HCEC 1CT (cell line): Measurements from ENCODE around the gene MRAP.

ENCODE experiments used
- DNase-seq: peaks from one replicate; pipeline ENCODE4 v3.0.0-alpha.2; 2017

The MRAP gene

GRCh38 chr21:32328595-32328994 lies 29.9 kb downstream of the MRAP start:
- DNase-seq = peak; percentile 37

GRCh38 chr21:32329331-32329730 lies 30.7 kb downstream of the MRAP start:
- DNase-seq = peak; percentile 11

GRCh38 chr21:32329776-32330175 lies 31.1 kb downstream of the MRAP start:
- DNase-seq = peak; percentile 47

GRCh38 chr21:32330784-32331311 lies 32.2 kb downstream of the MRAP start:
- no peak for DNase-seq

- DNase-seq = no peak
Measured at GRCh38 chr21:32331444-32332305, 33.0 kb downstream of the MRAP start.

- no peak for DNase-seq
Measured at GRCh38 chr21:32332463-32332951, 33.9 kb downstream of the MRAP start.

- DNase-seq = no peak
Measured at GRCh38 chr21:32333953-32334673, 35.5 kb downstream of the MRAP start.

GRCh38 chr21:32334980-32335531 lies 36.4 kb downstream of the MRAP start:
- no peak for DNase-seq

GRCh38 chr21:32335601-32336575 lies 37.2 kb downstream of the MRAP start:
- DNase-seq = no peak

GRCh38 chr21:32336711-32337110 lies 38.1 kb downstream of the MRAP start:
- peak; percentile 6 for DNase-seq

GRCh38 chr21:32337206-32337605 lies 38.6 kb downstream of the MRAP start:
- no peak for DNase-seq

- DNase-seq = no peak
Measured at GRCh38 chr21:32338209-32338921, 39.7 kb downstream of the MRAP start.

- no peak for DNase-seq
Measured at GRCh38 chr21:32340863-32341848, 42.5 kb downstream of the MRAP start.

- DNase-seq = no peak
Measured at GRCh38 chr21:32346951-32347350, 48.3 kb downstream of the MRAP start.

- DNase-seq = no peak
Measured at GRCh38 chr21:32347351-32347750, 48.7 kb downstream of the MRAP start.

- no peak for DNase-seq
Measured at GRCh38 chr21:32347977-32348376, 49.3 kb downstream of the MRAP start.

GRCh38 chr21:32348604-32349332 lies 50.1 kb downstream of the MRAP start:
- no peak for DNase-seq

GRCh38 chr21:32349333-32349944 lies 50.8 kb downstream of the MRAP start:
- no peak for DNase-seq
